RKO (cell line): Measurements from ENCODE around the gene PRKACB.

ENCODE experiments used
- DNase-seq: peaks from one replicate; pipeline ENCODE4 v3.0.0-alpha.2; 2016; ENCODE audit warnings: low spot score

The PRKACB gene

DNA sequence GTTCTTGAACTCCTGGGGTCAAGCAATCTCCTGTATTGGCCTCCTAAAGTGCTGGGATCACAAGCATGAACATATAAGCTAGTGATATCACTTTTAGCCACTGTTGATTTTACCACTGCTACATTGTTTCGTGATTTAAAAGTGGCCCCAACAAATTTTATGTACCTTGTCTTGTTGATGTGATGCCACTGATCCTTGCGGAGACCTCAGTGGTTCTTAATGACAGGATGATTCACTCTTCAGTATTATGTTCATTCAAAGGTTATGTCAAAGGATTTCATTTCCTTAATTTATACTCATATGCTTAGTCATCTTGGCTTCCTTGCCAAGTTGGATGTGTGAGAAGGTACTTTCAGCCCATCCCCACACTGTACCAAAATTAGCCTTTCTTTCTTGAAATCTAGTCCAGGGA lies 12.1 kb downstream of the PRKACB start:
- DNase-seq, result peak; percentile 80

DNA sequence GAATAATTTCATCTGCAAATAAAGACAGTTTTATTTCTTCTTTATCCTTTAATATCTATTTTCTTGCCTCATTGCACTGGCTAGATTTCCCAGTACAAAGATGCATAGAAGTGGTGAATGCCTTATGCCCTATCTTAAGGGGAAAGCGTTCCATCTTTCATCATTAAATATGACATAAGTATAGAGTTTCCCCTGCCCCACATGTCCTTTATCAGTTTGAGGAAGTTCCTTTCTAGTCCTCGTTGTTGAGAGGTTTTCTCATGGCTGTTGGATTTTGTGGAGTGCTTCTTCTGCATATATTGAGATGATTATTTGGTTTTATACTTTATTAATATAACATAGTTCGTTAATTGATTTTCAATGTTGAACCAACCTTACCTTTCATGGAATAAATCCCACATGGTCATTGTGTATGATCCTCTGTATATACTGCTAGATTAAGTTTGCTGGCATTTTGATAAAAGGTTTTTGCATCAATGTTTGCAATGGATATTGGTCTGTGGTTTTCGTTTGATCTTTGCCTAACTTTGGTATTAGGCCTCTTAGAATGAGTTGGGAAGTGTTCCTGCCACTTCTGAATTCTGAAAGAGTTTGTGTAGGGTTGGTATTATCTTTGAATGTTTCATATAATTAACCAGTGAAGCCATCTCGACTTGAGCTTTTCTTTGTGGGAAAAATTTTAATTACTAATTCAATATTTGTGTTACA lies 15.6 kb downstream of the PRKACB start:
- no peak for DNase-seq

DNA sequence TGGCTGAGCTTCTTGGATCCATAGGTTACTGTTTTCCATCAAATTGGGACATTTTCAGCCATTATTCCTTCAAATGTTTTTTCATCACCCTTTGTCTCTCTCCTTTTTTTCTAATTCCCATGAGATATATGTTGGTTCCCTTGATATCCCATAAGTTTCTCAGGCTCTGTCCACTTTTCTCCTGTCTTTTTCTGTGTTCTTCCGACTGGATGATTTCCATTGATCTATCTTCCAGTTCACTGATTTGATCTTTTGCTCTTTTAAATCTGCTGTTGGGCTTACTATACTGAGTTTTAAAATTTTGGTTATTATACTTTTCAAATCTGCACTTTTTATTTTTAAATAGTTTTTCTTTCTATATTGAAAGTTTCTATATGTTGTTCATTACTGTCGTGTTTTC lies 18.2 kb downstream of the PRKACB start:
- DNase-seq, result no peak

DNA sequence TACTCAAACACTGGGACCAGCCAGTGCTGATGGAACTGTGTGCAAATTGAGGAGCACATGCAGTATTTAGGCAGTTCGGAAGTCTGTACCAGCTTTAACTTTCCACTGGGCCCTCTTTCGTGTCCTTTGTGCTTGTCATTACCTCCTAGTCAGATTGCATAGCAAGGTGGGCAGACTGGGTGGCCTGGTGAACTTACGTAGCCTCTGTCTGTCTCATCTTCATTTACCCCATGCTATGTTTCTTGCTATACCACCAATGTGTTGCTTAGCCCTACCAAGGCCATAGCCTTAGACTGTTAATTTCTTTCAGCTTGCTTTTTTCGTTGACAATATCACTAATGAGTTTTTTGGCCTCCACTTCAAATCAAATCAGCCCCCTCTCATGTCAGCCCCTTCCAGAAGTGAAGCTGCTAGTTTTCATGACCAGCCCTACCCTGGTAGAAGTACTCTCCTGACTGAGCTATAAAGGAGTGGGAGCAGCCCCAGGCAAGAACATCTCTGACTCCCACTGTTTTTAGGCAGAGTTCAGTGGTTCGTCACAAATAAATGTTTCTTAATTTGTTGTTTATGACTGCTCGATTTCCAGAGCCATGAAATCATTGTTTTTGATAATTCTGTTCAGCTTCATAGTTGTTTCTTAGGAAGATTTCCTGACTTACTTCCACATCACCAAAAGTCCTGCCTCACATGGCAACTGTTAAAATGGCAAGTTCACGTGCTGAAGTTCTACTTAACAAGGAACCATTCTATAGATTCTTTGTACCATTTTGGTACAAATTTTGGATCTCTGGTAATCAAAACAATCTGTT lies 19.3 kb downstream of the PRKACB start:
- DNase-seq, result no peak

DNA sequence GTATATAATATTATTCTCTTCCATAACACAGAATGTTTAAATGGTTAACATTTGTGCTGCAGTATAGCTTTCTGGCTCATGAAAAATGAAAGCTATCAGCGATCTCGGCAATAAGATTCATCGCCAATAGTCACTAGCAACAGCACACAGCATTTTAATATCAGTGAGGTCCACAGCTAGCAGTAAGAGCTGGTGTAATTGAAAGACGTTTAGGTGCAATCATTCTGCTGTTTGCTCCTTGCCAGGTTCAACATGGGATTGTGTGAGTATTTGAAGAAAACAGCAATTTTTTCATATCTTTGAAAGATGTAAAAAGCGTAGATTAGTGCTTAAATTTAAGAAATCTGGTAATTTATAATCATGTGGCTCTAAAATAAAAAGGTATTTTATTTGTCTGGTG lies 20.1 kb downstream of the PRKACB start:
- no peak for DNase-seq

DNA sequence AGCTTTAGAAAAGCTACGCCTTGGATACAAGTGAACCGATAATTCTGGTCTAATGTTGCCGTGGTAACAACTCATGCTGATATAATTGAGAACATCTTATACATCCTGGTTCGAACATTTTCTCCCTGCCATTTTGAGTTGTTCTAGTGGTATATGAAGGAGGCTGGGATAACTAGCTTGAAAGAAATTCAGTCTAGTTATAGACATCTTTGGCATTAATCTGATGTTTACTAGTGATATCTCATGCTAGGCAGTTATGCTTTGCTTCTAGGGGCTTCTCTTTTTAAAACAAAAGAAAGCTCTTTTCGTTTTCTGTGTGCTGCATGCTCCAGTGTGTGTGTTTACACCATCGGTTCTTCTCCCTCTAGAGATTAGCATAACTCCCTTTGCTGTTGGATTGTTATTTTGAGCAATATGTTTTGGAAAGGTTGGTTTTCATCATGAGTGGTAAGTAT lies 20.5 kb downstream of the PRKACB start:
- DNase-seq, result no peak

DNA sequence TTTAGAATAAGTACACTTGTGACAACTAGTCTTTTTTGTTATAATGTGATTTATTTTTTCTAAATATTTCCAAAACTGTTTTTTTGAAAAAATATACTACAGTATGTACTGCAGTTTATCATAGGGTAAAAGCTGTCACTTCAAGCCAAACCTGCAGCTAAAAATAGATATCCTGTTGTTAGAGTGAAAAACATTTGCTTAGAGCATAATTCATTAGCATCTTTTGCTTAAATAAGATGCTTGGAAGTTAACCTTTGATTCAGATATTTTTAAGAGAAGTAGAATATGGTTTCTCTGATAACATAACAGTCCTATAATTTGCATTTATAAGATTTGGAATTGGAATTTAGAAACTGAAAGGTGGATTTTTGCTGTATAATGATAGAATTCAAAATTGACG lies 21.5 kb downstream of the PRKACB start:
- DNase-seq, result no peak

DNA sequence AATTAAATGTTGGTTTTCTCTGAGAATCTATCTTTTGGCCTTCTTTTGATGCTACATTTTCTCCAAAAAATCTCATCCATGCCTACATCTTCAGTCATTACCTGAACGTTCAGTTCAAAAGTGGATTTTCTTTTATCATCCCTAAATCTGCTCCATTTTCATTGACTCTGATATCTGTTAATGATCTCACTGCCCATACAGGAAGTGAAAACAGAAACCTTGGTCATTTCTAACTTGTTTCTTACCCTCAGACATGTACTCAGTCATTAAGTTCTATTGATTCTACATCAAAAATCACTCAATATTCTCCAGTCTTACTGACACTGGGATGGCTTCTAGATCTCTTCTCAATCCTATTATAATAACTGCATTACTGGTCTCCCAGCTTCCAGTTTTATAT lies 22.7 kb downstream of the PRKACB start:
- no peak for DNase-seq

DNA sequence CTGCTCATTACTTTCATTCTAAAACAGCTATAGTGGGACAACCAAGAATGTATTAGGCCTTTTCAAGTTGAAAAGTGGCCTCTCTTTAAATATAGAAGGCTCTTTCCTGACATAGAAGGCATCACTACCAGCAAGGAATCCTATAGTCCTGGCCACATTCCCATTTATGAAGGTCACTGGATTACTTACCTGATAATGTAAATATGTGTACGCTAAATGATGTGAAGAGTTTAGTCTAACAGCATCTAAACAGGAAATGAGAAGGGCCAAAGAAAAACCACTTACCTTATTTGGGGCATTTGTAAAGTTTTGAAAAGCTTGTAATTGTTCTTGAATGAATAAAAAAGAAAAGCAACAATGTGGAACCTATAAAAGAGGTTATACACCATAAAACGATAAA lies 24.7 kb downstream of the PRKACB start:
- no peak for DNase-seq

DNA sequence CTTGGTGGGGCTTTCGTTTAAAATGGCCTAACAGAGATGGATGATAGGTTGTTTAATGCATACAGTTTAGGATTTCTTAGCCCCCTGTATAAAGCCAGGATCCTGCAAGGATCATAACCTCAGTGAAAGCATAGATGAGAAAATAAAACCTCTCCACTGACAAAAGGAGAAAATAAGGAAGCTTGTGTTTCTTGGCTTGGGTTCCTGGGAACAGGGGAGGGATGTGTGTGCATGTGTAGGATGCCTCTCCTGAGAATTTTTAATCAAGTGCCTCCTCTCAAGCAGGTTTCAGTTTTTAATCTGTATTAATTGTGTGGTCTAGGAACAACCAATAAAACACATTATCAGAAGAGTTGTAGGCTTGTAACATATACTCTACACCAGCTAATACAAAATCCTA lies 26.1 kb downstream of the PRKACB start:
- no peak for DNase-seq

DNA sequence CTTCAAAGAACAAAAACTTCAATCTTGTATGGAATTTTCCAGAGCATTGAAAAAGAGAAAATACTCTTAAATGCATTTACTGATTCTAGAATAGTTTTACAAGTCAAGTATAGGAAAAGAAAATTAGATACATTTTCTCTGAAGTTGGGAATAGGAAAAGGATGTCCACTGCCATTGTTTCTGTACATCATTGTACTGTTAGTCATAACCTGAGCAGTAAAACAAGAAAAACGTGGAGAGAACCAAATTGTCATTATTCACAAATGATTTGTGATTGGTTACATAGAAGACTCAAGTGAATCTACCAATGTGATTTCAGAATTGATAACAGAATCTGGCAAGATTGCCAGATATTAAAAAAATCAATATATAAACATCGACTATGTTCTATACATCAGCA lies 27.4 kb downstream of the PRKACB start:
- DNase-seq, result no peak

DNA sequence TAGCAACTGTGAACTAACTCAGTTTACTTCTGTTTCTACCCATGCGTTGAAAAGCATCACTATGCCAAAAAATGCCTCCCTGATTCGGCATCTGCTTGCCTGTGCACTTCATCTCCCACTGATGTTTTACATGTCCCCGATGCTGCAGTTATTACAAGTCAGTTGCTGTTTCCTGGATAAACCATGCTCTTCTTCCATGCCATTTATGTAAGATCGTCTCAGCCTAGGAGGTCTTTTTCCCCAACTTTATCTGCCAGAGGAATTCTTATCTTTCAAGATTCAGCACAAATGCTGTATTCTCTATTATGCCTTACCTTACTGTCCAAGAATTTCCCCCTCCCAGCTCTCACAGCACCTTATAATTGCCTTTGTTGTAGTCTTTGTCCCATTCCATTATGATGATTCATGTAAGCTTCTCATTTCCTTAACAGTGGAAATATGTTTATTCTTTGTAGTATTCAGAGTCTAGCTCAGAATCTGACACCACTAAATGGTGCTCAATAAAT lies 30.0 kb downstream of the PRKACB start:
- DNase-seq, result peak; percentile 18

DNA sequence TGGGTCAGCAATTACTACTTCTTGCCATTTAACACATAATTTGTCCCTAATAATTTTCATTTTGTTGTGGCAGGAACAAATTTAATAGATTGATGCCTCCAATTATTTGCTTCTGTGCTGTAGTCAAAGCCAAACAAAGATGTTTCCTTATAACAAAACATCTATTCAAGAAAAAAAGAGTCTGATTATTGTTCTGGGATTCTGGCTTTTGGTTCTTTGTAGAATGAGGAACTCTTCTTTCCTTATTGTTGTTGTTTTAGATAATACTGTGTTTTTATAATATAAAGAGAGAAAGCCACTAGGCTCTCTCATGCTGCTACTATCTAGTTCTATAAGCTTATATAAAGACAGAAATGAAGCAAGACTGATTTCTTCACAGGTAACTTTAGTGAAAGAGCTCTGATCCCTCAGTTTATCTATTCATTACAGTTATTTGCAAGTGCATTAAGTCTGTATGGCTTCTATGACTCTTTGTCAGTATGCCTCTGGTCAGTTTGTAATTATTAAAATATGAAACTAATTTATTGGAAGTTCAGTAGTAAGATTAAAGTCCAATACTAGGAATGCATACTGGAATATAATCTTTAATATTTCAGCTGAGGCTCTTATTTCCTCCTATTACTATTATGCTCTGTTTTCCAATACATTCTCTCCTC lies 37.4 kb downstream of the PRKACB start:
- no peak for DNase-seq

DNA sequence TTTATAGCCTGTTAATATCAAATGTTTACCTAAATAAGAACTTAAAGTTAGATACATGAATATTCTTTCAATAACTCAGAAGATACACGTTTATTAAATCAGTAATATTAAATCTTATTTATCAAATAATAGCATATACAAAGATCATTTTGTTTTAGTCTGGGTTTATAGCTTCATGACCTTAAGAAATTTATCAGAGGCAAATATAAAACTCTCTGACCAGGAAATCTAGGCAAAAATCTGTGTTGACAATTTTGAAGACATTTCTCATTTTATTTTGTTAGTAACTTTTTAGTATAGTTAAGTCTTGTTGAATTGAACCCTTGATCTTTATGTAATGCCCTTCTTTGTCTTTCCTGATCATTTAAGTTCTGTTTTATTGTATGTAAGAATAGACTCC lies 46.4 kb downstream of the PRKACB start:
- DNase-seq, result no peak

DNA sequence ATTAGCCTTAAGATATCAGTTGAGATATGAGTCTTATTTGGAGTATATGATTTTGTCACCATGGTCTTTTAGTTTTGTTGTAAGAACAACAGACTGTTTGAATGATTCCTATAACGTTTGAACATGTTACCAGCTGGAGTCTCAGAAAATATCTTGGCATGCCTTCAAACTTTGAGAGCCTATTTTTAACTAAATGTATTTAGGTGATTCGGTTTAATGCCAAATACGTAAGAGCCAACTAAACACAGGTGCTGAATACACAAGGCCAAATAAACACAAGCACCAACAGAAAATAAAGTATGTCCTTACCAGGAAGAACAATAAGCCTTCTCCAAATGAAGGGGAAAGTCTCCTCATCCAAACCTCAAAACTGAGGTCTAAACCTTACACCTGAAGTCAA lies 48.6 kb downstream of the PRKACB start:
- DNase-seq, result no peak

DNA sequence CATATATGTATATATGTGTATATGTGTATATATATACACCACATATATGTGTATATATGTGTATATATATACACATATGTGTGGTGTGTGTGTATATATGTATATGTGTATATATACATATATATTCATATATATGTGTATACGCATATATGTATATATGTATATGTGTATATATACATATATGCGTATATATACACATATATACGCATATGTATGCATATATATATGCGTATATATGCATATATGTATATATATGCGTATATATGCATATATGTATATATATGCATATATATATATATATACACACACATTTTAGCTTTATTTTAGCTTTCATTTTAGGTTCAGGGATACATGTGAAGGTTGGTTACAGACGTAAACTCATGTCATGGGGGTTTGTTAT lies 54.8 kb downstream of the PRKACB start:
- DNase-seq, result no peak

DNA sequence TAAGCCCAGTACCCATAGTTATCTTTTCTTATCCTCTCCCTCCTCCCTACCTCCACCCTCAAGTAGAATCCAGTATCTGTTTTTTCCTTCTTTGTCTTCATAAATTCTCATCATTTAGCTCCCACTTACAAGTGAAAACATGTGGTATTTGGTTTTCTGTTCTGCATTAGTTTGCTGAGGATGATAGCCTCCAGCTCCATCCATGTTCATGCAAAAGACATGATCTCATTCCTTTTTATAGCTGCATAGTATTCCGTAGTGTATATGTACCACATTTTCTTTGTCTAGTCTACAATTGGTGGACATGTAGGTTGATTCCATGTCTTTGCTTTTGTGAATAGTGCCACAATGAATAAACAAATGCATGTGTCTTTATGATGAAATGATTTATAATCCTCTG lies 55.2 kb downstream of the PRKACB start:
- no peak for DNase-seq

DNA sequence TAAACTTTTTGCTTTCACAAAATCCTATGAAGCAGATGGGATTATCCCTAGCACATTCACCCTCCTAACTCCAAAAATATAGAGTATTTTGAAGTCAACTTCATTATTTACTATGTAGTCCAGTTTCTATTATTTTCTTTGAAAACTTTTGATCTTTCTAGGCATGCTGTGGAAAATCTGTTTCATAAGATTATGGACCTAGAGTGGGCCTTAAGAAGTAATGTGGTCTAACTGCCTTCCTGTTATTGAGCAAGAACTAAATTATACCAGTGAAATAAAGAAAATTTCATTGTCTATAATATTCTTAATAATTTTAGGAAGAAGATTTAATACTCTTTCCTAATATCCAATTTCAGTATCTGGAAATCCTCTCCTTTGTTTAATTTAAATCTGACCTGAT lies 58.1 kb downstream of the PRKACB start:
- DNase-seq, result no peak

DNA sequence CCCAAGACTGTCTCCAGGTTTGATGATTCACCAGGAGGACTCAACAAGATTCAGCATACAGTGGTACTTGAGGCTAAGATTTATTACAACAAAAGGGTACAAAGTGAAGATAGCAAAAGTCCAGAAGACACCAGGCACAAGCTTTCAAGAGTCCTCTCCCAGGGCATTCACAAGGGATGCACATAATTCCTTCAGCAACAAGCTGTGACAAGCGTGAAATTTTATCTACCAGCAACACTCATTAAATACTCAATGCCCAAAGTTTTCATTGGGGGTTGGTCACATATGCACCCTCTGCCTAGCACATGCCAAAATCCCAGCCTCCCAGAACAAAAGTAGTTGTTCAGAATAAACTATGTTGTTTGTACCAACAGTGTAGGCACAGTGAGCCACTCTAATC lies 62.3 kb downstream of the PRKACB start:
- no peak for DNase-seq

DNA sequence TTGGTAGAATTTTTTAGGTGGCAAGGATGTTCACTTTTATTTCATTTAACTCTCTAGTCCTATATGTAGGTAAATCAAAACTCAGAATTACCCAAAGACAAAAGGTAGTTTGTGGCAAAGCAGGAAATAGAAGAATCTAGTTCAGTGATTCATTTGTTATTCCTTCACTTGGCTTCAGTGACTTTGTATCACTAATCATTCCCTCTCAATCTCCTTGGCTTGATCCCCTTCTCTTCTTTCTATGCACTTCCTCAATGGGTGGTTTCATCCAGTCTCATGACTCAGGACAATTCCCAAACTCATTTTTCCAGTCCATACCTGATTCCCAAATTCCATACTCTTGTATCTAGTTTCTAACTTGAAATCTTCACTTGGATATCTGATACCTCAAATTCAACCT lies 64.9 kb downstream of the PRKACB start:
- no peak for DNase-seq

DNA sequence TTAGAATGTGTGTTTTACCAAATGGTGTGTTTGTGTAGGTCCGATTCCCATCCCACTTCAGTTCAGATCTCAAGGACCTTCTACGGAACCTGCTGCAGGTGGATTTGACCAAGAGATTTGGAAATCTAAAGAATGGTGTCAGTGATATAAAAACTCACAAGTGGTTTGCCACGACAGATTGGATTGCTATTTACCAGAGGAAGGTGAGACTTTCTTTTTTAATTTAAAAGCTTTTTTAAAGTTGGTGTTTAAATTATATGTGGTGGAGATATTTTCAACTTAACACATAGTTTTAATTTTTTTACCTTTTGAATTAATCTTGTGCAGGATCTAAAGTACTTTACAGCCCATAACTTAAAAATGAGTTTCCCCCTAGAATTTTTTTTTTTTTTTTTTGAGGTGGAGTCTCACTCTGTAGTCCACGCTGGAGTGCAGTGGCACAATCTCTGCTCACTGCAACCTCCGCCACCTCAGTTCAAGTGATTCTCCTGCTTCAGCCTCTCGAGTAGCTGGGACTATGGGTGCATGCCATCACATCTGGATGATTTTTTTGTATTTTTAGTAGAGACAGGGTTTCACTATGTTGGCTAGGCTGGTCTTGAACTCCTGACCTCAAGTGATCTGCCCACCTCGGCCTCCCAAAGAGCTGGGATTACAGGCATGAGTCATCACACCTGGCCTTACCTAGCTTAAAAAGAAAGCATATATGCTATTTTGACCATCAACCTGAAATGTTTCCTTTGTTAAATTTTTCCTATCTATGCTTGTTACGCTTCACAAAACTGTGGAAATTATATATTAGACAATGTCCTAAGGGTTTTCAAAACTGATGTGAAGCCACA lies 70.3 kb downstream of the PRKACB start:
- DNase-seq, result no peak

DNA sequence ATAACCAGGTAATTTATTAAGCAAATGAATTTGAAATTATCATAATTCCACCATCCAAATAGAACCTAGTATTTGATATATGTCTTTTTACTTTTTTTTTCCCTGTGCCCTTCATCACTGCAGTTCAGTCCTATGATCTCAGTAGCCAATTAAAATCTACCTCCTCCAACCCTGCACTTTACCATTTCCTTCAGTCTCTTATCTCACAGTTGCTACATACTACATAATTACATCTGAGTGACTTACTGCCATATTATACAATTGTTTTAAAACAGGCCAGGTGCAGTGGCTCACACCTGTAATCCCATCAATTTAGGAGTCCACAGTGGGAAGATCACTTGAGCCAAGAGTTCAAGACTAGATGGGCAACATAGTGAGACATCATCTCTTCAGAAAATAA lies 73.2 kb downstream of the PRKACB start:
- DNase-seq, result no peak
